Measurements from ENCODE around the gene SULF2.

DNA sequence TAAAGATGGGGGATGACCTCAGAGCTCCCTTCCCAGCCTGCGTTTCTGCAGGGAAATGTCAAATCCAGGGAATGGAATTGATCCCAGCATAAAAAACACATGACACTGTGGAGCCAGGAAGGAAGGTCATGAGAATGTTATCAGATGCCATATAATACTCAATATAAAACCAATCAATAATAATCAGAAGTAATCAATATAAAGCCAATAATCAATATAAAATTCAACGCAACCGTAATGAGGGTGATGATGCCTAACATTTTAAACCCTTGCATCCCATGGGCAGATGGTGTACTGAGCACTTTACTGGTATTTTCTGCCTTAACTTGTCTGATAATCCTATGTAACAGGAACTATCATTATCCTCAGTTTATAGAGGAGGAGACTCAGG lies 30.1 kb upstream of the SULF2 start:
- TF ChIP-seq CTCF (IDR thresholded peaks at IDR 0.05) (no peak), EZH2 (IDR thresholded peaks at IDR 0.05; ENCODE audit: borderline replicate concordance, insufficient read depth, low read depth, low read length, poor library complexity, severe bottlenecking) (no peak)
